ENCODE results near the gene R3HDM1. TPM values are rescaled to one million over a fixed set of nuclear protein-coding genes. Genes with fewer than 3 reads are reported as not detected.
"Not testable (repeated sequence)": the region's sequence is repeated elsewhere in the genome, so short reads cannot be mapped to it uniquely, and the experiment has no call there.

The R3HDM1 gene
- total RNA-seq, 1 donor from 2014 or later = 44.7 TPM

- H3K27me3 Mint-ChIP-seq (ENCODE audit: low read depth, unreplicated experiment) = no peaks in the 10 kb centered on the region
- H3K4me1 Mint-ChIP-seq (ENCODE audit: low read depth, unreplicated experiment) = peaks cover 6% of the 10 kb centered on the region
- FAIRE-seq = no peak
Observed at GRCh38 chr2:135650721-135651120, 119.4 kb downstream of the R3HDM1 start.

GRCh38 chr2:135651717-135652116 lies 120.4 kb downstream of the R3HDM1 start:
- no peaks in the 10 kb centered on the region for H3K27me3 ChIP-seq (ENCODE audit: insufficient read depth, low read length)
- no peak for TF ChIP-seq EZH2 (IDR thresholded peaks at IDR 0.05; ENCODE audit: insufficient read depth, low read length)
- TF ChIP-seq, protein P1, sequence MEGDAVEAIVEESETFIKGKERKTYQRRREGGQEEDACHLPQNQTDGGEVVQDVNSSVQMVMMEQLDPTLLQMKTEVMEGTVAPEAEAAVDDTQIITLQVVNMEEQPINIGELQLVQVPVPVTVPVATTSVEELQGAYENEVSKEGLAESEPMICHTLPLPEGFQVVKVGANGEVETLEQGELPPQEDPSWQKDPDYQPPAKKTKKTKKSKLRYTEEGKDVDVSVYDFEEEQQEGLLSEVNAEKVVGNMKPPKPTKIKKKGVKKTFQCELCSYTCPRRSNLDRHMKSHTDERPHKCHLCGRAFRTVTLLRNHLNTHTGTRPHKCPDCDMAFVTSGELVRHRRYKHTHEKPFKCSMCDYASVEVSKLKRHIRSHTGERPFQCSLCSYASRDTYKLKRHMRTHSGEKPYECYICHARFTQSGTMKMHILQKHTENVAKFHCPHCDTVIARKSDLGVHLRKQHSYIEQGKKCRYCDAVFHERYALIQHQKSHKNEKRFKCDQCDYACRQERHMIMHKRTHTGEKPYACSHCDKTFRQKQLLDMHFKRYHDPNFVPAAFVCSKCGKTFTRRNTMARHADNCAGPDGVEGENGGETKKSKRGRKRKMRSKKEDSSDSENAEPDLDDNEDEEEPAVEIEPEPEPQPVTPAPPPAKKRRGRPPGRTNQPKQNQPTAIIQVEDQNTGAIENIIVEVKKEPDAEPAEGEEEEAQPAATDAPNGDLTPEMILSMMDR (IDR thresholded peaks at IDR 0.05; ENCODE audit: insufficient read depth, low read depth, low read length) = no peak
- H3K9me3 ChIP-seq (ENCODE audit: insufficient read depth, low read depth, low read length) = no peaks in the 10 kb centered on the region
- H3K79me2 ChIP-seq (ENCODE audit: insufficient read depth, low read length) = no peaks in the 10 kb centered on the region
- Mint-ChIP-seq H3K9me3 (ENCODE audit: unreplicated experiment) (no peaks in the 10 kb centered on the region), H3K27ac (ENCODE audit: unreplicated experiment) (no peak overlapping the region), H3K27me3 (ENCODE audit: low read depth, unreplicated experiment) (no peaks in the 10 kb centered on the region), H3K4me1 (ENCODE audit: low read depth, unreplicated experiment) (peaks cover 6% of the 10 kb centered on the region), H3K36me3 (ENCODE audit: low read depth, unreplicated experiment) (peaks cover 5% of the 10 kb centered on the region), H3K4me3 (ENCODE audit: unreplicated experiment) (no peak overlapping the region)
- FAIRE-seq (no peak), DNase-seq (ENCODE audit: low read depth) (no peak)
- peaks cover 11% of the 10 kb centered on the region for H3K36me3 ChIP-seq (ENCODE audit: insufficient read depth, low read length)
- H4K20me1 ChIP-seq (ENCODE audit: insufficient read depth, low read length) = no peaks in the 10 kb centered on the region
- peaks cover 6% of the 10 kb centered on the region for H3K4me1 ChIP-seq (ENCODE audit: insufficient read depth, low read length)
- H3K27ac ChIP-seq (ENCODE audit: low read depth, low read length) = no peak overlapping the region
- H2AFZ ChIP-seq (ENCODE audit: low read depth, low read length) = no peak overlapping the region
- no peak overlapping the region for H3K4me2 ChIP-seq (ENCODE audit: low read length)
- H3K4me3 ChIP-seq (ENCODE audit: insufficient read depth, low read depth, low read length) = no peak overlapping the region
- no peak overlapping the region for H3K9ac ChIP-seq (ENCODE audit: low read length)

More at GRCh38 chr2:135650721-135651120, 119.4 kb downstream of the R3HDM1 start:
- Histone ChIP-seq H3K9ac (ENCODE audit: low read length) (no peak overlapping the region), H3K36me3 (ENCODE audit: insufficient read depth, low read length) (peaks cover 11% of the 10 kb centered on the region), H3K4me3 (ENCODE audit: insufficient read depth, low read depth, low read length) (no peak overlapping the region), H3K79me2 (ENCODE audit: insufficient read depth, low read length) (no peaks in the 10 kb centered on the region), H2AFZ (ENCODE audit: low read depth, low read length) (no peak overlapping the region), H3K27me3 (ENCODE audit: insufficient read depth, low read length) (no peaks in the 10 kb centered on the region), H3K4me1 (ENCODE audit: insufficient read depth, low read length) (peaks cover 6% of the 10 kb centered on the region), H4K20me1 (ENCODE audit: insufficient read depth, low read length) (no peaks in the 10 kb centered on the region), H3K4me2 (ENCODE audit: low read length) (no peak overlapping the region), H3K9me3 (ENCODE audit: insufficient read depth, low read depth, low read length) (no peaks in the 10 kb centered on the region), H3K27ac (ENCODE audit: low read depth, low read length) (no peak overlapping the region)
- peak; percentile 5 for DNase-seq (ENCODE audit: low read depth)
- Mint-ChIP-seq H3K27ac (ENCODE audit: unreplicated experiment) (no peak overlapping the region), H3K9me3 (ENCODE audit: unreplicated experiment) (no peaks in the 10 kb centered on the region), H3K4me3 (ENCODE audit: unreplicated experiment) (no peak overlapping the region), H3K36me3 (ENCODE audit: low read depth, unreplicated experiment) (peaks cover 4% of the 10 kb centered on the region)
- TF ChIP-seq, protein P1 (IDR thresholded peaks at IDR 0.05; ENCODE audit: insufficient read depth, low read depth, low read length) = no peak
- no peak for TF ChIP-seq EZH2 (IDR thresholded peaks at IDR 0.05; ENCODE audit: insufficient read depth, low read length)

GRCh38 chr2:135654239-135654638 lies 123.0 kb downstream of the R3HDM1 start:
- H3K27ac Mint-ChIP-seq (ENCODE audit: unreplicated experiment); H3K4me1 Mint-ChIP-seq (ENCODE audit: low read depth, unreplicated experiment); H3K27me3 Mint-ChIP-seq (ENCODE audit: low read depth, unreplicated experiment); H4K20me1 ChIP-seq (ENCODE audit: insufficient read depth, low read length); H3K4me1 ChIP-seq (ENCODE audit: insufficient read depth, low read length); H3K4me2 ChIP-seq (ENCODE audit: low read length); H3K4me3 Mint-ChIP-seq (ENCODE audit: unreplicated experiment); H3K9me3 Mint-ChIP-seq (ENCODE audit: unreplicated experiment); H3K27me3 ChIP-seq (ENCODE audit: insufficient read depth, low read length); H3K9me3 ChIP-seq (ENCODE audit: insufficient read depth, low read depth, low read length); H3K4me3 ChIP-seq (ENCODE audit: insufficient read depth, low read depth, low read length); H3K9ac ChIP-seq (ENCODE audit: low read length); H3K79me2 ChIP-seq (ENCODE audit: insufficient read depth, low read length); H3K27ac ChIP-seq (ENCODE audit: low read depth, low read length); H3K36me3 Mint-ChIP-seq (ENCODE audit: low read depth, unreplicated experiment); DNase-seq (ENCODE audit: low read depth); FAIRE-seq; H2AFZ ChIP-seq (ENCODE audit: low read depth, low read length): not testable (repeated sequence)
- peaks cover 11% of the 10 kb centered on the region for H3K36me3 ChIP-seq (ENCODE audit: insufficient read depth, low read length)

All from astrocyte (in vitro differentiated cells and primary cell).